Measurements from ENCODE around the gene MC4R. TPM values are rescaled to one million over a fixed set of nuclear protein-coding genes. Genes with fewer than 3 reads are reported as not detected.
"Not testable (repeated sequence)": the region's sequence is repeated elsewhere in the genome, so short reads cannot be mapped to it uniquely, and the experiment has no call there.

Gene MC4R
- total RNA-seq (2013; cell fraction: nucleolus; rRNA removed) = not detected in 2 replicates
- total RNA-seq (2014; rRNA removed) (not detected in 2 replicates), total RNA-seq (2014; rRNA removed; fragmentation: Illumina TruSeq; extraction: Trizol) (not detected in 2 replicates), total RNA-seq (2021) (not detected in 2 replicates), polyA plus RNA-seq (2011; rRNA removed) (not detected in 2 replicates), polyA plus RNA-seq (2014; fragmentation: Illumina TruSeq; extraction: Trizol) (not detected in 2 replicates), polyA plus RNA-seq (2014; fragmentation: Nextera tagmentation; extraction: Ambion mirVana) (not detected), polyA plus RNA-seq (2014; rRNA removed) (not detected in 2 replicates), polyA plus RNA-seq (2016; fragmentation: Nextera tagmentation; extraction: Ambion mirVana) (not detected), polyA minus RNA-seq (2011; rRNA and poly(A)+ RNA removed) (not detected in 2 replicates), Bru-seq, nascent RNA (not detected), BruChase-seq, experiment 1, labeled RNA remaining after a 6-hour chase (not detected), BruChase-seq, experiment 2, labeled RNA remaining after a 2-hour chase (not detected)
- not detected for polyA plus RNA-seq (2011; ENCODE audit: low read depth)
- not detected in 2 replicates for polyA plus RNA-seq (2011; cell fraction: cytosol; rRNA removed)
- polyA plus RNA-seq (2011; cell fraction: nucleus; rRNA removed) = not detected in 2 replicates
- not detected in 2 replicates for polyA plus RNA-seq (2012)
- polyA minus RNA-seq (2011; cell fraction: cytosol; rRNA and poly(A)+ RNA removed) = not detected in 2 replicates
- not detected in 2 replicates for polyA minus RNA-seq (2011; cell fraction: nucleus; rRNA and poly(A)+ RNA removed)
- long read RNA-seq, experiment 1 = 0 reads
- long read RNA-seq, experiment 2 = 0 reads

DNA sequence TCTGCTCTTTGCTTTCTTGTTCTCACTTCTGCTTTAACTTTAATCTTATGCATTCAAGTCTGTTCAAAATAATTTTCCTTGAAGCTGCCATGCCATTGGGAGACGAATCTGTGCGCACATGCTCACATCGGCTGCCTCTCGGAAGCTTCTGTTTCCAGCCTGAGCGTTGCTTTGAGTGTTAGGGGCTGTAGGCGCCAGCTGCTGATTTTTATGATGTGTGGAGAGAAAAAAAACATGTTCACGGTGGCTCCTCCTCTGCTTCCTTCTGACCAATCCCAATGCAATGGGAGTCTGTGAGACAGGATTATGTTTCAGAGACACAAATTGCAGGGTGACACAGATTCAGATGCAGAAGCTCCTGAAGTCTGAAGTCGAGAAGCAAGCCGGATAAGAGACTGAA is at the start of gene MC4R:
Gene MC4R, minus strand, starts transcription at position 180 of the 400 bp plus-strand sequence. CDS start 426 bp downstream, outside the sequence.
- 0% methylated on average over 9 of the region's 9 CpGs for WGBS (ENCODE audit: insufficient coverage, insufficient replicate concordance, low lambda C conversion rate, missing lambda C conversion rate)
- Histone ChIP-seq H4K20me1 (ENCODE audit: control insufficient read depth, insufficient read depth) (no peaks in the 10 kb centered on the region), H3K27ac (ENCODE audit: control insufficient read depth, insufficient read depth) (no peak within 1 kb of the TSS), H3K4me2 (ENCODE audit: control insufficient read depth, insufficient read depth) (no peak within 1 kb of the TSS), H3K4me3 (no peak within 1 kb of the TSS), H2AFZ (ENCODE audit: control insufficient read depth, low read depth, low read length) (no peak within 1 kb of the TSS), H3K79me2 (ENCODE audit: control insufficient read depth, insufficient read depth, low read length) (no peaks in the 10 kb centered on the region), H3K36me3 (ENCODE audit: control insufficient read depth in 2 of 2, insufficient read depth in 2 of 2, low read length in 1 of 2) (no peaks in the 10 kb centered on the region), H3K4me1 (ENCODE audit: control insufficient read depth, insufficient read depth, low read length) (no peaks in the 10 kb centered on the region), H3K9ac (ENCODE audit: control insufficient read depth, insufficient read depth, low read length) (no peak within 1 kb of the TSS), H3K9me3 (replicated peaks; ENCODE audit: control insufficient read depth, insufficient read depth, low read length) (no peaks in the 10 kb centered on the region), H3K27me3 (replicated peaks in 1 of 2; ENCODE audit: control insufficient read depth in 2 of 2, insufficient read depth in 2 of 2, low read length in 1 of 2) (no peaks in the 10 kb centered on the region)
- FAIRE-seq = no peak
- no peak for ATAC-seq
- ChIA-PET SMC1A (ENCODE audit: uncharacterized antibody, unreplicated experiment) (interaction anchor here (0.6 to 0.8 kb wide), 2 partner anchors 383 to 533 kb away, joined by 3 read pairs; no protein-coding TSS in a partner anchor), POLR2A (no interaction called here), CTCF (interaction anchor here (1.0 kb wide), 1 partner anchor 32 kb away, joined by 3 read pairs; no protein-coding TSS in a partner anchor), RAD21 (ENCODE audit: unreplicated experiment) (no interaction called here)
- TF ChIP-seq FOS (IDR thresholded peaks at IDR 0.05; ENCODE audit: borderline replicate concordance, extremely low read depth, insufficient read length) (no peak), ZNF622 (IDR thresholded peaks at IDR 0.05) (no peak), BCL11A (IDR thresholded peaks at IDR 0.05; ENCODE audit: low read depth, low read length) (no peak), CHD2 (IDR thresholded peaks at IDR 0.05; ENCODE audit: borderline replicate concordance, low read depth, low read length) (no peak), WRNIP1 (IDR thresholded peaks at IDR 0.05; ENCODE audit: borderline replicate concordance, low read depth, low read length) (no peak), BRCA1 (IDR thresholded peaks at IDR 0.05; ENCODE audit: low read depth, low read length) (no peak)
- TF ChIP-seq, protein P1, sequence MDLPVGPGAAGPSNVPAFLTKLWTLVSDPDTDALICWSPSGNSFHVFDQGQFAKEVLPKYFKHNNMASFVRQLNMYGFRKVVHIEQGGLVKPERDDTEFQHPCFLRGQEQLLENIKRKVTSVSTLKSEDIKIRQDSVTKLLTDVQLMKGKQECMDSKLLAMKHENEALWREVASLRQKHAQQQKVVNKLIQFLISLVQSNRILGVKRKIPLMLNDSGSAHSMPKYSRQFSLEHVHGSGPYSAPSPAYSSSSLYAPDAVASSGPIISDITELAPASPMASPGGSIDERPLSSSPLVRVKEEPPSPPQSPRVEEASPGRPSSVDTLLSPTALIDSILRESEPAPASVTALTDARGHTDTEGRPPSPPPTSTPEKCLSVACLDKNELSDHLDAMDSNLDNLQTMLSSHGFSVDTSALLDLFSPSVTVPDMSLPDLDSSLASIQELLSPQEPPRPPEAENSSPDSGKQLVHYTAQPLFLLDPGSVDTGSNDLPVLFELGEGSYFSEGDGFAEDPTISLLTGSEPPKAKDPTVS (IDR thresholded peaks at IDR 0.05; ENCODE audit: low read depth, low read length) = no peak
- TF ChIP-seq, protein P2, sequence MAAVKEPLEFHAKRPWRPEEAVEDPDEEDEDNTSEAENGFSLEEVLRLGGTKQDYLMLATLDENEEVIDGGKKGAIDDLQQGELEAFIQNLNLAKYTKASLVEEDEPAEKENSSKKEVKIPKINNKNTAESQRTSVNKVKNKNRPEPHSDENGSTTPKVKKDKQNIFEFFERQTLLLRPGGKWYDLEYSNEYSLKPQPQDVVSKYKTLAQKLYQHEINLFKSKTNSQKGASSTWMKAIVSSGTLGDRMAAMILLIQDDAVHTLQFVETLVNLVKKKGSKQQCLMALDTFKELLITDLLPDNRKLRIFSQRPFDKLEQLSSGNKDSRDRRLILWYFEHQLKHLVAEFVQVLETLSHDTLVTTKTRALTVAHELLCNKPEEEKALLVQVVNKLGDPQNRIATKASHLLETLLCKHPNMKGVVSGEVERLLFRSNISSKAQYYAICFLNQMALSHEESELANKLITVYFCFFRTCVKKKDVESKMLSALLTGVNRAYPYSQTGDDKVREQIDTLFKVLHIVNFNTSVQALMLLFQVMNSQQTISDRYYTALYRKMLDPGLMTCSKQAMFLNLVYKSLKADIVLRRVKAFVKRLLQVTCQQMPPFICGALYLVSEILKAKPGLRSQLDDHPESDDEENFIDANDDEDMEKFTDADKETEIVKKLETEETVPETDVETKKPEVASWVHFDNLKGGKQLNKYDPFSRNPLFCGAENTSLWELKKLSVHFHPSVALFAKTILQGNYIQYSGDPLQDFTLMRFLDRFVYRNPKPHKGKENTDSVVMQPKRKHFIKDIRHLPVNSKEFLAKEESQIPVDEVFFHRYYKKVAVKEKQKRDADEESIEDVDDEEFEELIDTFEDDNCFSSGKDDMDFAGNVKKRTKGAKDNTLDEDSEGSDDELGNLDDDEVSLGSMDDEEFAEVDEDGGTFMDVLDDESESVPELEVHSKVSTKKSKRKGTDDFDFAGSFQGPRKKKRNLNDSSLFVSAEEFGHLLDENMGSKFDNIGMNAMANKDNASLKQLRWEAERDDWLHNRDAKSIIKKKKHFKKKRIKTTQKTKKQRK (IDR thresholded peaks at IDR 0.05; ENCODE audit: low read depth, low read length) = no peak
- intact Hi-C loops (cut with micrococcal nuclease; ENCODE audit: unreplicated experiment) = no loop called here
- in situ Hi-C loops (cut with MboI) = no loop called here
- BruUV-seq (replicated peaks) = no TSS peak
- no peak for DNase-seq (ENCODE audit: low read depth, low spot score)

DNA sequence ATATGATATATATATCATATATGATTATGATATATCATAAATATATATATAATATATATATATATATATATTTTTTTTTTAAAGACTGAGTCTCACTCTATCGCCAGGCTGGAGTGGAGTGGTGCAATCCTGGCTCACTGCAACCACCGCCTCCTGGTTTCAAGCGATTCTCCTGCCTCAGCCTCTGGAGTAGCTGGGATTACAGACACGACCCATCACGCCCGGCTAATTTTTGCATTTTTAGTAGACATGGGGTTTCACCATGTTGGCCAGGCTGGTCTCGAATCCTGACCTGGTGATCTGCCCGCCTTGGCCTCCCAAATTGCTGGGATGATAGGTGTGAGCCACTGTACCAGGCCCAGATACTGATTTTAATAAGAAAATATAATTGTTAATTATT is 49.7 kb upstream of the MC4R start:
- CTCF ChIA-PET; BruUV-seq (replicated peaks); POLR2A ChIA-PET: not testable (repeated sequence)

More for the DNA sequence above, 49.7 kb upstream of the MC4R start:
- H3K4me2 ChIP-seq (ENCODE audit: control insufficient read depth, insufficient read depth); H2AFZ ChIP-seq (ENCODE audit: control insufficient read depth, low read depth, low read length); H3K9ac ChIP-seq (ENCODE audit: control insufficient read depth, insufficient read depth, low read length); FAIRE-seq; H3K4me1 ChIP-seq (ENCODE audit: control insufficient read depth, insufficient read depth, low read length); H3K36me3 ChIP-seq (ENCODE audit: control insufficient read depth in 2 of 2, insufficient read depth in 2 of 2, low read length in 1 of 2); intact Hi-C loops (cut with micrococcal nuclease; ENCODE audit: unreplicated experiment); H3K27me3 ChIP-seq (replicated peaks in 1 of 2; ENCODE audit: control insufficient read depth in 2 of 2, insufficient read depth in 2 of 2, low read length in 1 of 2); in situ Hi-C loops (cut with MboI); H3K27ac ChIP-seq (ENCODE audit: control insufficient read depth, insufficient read depth); H3K79me2 ChIP-seq (ENCODE audit: control insufficient read depth, insufficient read depth, low read length); H4K20me1 ChIP-seq (ENCODE audit: control insufficient read depth, insufficient read depth); SMC1A ChIA-PET (ENCODE audit: uncharacterized antibody, unreplicated experiment); H3K4me3 ChIP-seq; DNase-seq (ENCODE audit: low read depth, low spot score); RAD21 ChIA-PET (ENCODE audit: unreplicated experiment); H3K9me3 ChIP-seq (replicated peaks; ENCODE audit: control insufficient read depth, insufficient read depth, low read length); ATAC-seq: not testable (repeated sequence)
- 35% methylated on average over 8 of the region's 8 CpGs for WGBS (ENCODE audit: insufficient coverage, insufficient replicate concordance, low lambda C conversion rate, missing lambda C conversion rate)

All from GM12878 (cell line).